CD4-positive, alpha-beta T cell treated with Interferon gamma for 1 hour (primary cell): ENCODE data around the gene PTCH2.
"Not testable (repeated sequence)": the region's sequence is repeated elsewhere in the genome, so short reads cannot be mapped to it uniquely, and the experiment has no call there.

Experiments
- DNase-seq: peaks from one replicate; pipeline ENCODE4 v3.0.0-alpha.2; 2020

PTCH2 gene

DNA sequence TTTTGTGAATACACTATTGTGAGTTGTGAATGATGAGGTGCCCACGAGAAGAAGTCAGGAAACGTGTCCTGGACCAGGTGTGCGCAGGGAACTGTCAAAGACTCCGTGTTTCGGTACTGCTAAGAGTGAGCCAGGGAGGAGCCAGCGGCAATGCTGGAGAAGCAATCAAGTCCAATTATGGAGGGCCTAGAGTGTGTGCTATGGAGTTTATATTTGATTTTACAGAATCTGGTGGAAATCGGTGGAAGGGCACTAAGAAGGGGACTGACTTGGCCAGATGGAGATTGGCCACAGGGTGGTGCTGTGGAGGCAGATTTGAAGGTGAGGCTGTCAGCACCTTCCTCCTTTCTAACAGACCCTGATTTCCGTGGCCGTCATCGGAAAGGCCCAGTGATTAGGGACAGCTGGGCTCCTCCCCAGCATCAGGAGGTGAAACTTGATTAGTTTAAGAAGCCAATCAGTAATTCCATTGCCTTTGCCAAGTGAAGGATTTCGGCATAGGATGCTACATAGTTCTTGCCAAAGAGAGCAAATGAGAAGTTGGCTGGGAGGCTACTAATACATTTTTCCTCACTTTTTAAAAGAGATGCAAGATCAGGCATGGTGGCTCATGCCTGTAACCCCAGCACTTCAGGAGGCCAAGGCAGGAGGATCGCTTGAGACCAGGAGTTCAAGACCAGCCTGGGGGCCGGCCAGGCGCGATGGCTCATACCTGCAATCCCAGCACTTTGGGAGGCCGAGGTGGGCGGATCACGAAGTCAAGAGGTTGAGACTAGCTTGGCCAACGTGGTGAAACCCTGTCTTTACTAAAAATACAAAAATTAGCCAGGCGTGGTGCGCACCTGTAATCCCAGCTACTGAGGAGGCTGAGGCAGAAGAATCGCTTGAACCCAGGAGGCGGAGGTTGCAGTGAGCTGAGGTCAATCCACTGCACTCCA, 7.0 kb downstream of the PTCH2 start:
- DNase-seq: peak; percentile 83

DNA sequence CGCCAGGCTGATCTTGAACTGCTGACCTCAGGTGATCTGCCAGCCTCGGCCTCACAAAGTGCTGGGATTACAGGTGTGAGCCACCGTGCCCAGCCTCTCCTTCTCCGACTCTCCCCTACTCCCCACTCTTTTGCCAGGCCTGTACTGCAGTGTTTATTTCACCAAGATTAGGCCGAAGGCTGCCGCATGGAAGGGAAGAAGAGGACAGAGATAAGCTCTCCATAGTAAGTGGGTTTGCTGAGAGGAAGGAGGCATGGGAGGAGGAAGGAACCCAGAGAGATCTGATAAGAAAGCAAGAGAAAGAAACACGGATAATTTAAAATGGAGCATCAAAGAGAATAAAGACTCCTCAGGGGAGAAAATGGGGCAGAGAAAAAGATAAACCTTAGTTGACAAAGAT, 8.7 kb downstream of the PTCH2 start:
- no peak for DNase-seq

DNA sequence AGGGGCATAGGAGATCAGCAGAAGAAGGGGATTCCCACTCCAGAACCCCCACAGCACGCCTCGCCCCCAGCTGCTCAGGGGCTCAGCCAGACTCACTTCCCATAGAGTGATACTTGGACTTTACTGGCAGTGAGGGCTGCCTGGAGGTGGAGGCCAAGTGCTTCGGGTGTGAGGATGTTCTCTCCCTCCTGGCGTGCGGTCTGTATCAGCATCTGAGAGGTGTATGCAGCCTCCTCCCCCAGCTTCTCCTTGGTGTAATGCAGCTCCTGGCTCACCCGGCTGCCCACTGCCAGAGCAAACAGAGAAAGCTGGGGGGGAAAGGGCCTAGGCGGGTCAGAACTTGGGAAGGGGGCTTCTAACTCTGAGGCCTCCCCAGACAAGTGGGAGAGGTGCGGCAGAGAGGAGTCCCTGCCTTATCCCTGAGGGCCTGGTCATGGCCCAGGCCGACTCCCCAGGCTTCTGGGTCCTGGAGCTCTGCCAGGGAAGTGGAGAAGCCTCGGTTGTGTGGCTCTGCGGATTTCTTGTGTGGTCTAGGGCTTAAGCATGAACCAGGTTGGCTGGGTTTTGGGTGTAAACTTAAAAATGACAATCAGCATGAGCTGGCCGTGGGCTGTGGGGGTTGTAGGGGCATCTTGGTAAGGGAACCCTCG, 10.9 kb downstream of the PTCH2 start:
- no peak for DNase-seq

DNA sequence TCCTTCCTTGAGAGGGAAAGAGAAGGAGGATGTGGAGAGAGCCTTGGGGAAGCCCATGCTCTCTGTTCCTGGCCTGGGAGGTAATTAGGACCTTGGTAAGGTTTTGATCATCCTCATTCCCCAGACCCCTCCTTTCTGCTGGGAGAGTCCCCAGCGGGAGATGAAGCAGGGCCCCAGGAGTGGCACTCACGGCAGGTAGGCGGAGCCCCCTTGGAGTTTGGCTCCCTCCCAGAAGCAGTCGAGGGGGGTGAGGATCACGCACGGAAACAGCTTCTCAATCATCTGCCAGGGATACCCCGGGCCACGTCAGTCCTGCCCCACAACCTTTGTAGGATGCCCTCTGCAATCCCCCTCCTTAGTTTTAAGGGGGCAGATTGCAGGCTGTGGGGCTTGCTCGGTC, 11.5 kb downstream of the PTCH2 start:
- DNase-seq: no peak

DNA sequence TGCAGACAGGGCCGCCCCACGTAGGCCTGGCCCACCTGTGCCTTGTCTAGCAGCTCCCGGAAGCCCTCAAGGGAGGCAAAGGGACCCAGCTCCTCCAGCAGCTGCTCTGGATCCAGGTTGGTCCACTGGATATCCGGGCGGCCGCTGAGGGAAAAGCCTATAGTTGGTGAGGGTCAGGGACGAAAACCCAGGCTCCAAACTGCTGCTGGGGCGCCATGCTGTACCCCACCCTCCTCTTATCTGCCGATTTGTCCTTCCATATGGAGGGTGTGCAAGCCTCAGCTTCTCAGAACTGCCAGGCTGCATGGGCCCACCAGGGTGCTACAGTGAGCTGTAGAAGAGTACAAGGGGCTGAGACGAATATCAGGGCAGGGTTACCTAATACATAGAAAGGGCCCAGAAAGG, 12.2 kb downstream of the PTCH2 start:
- DNase-seq: no peak

DNA sequence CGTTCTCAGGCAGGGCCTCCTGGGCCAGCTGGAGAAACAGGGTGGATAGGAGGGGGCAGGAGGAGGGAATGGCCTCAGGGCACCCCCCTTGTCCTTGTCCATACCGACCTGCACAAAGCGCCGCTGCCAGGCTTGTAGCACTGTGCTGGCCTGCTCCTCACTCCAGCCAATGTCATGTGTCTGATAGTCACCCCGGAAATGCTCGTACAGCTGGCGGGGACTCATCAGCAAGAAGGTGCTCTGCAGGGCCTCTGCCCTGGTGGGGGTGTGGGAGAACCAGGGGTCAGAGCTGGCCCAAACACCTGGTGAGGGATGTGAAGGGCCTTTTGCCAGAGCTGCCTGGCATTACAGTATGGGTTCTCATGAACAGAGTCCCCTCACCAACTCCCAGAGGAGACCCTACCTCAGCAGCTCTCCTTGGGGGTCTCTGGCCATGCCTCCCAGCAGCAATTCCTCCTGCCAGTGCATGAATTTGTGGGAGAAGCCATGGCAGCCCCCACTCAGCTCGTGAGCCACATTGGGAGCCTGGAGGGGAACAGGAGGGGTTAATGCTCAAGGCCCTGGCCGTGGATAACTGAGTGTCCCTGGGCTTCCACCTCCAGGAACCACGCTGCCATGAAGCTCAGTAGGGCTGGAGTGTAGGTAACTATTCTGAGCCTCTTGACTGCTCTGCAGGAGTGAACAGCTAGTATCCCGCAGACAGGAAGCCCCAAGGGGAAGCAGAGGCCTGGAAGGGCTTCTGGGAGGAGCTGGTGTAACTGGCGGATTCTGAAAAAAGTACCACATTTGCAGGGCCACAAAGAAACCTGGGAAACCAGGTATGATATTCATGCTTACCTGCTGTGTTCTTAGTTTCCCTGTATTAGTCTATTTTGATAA, 13.3 kb downstream of the PTCH2 start:
- DNase-seq: no peak

DNA sequence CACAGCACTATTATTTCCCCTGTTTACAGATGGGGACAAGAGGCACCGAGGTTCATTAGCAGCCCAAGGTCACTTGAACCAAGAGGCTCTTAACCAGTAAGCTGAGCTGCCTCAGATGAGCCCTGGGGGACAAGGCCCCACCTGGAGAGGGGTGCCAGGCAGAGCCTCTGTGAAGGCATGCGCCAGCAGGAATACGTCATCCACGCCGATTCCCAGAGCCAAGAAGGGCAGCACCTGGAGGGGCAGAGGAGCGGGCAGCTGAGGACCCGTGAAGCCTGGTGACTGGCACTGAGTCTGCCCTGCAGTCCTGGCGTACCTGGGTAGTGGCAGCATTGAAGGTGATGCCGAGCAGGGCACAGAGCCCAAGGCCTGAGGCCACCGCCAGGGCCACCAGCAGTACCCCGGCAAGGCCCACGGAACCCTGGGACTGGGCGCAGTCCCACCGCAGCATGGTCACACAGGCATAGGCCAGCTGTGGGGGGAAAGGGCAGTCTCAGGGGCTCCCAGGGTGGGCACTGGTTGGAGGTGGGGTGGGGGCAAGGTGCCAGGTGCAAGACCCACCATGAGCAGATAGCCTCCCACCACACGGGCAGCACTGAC, 14.1 kb downstream of the PTCH2 start:
- no peak for DNase-seq

DNA sequence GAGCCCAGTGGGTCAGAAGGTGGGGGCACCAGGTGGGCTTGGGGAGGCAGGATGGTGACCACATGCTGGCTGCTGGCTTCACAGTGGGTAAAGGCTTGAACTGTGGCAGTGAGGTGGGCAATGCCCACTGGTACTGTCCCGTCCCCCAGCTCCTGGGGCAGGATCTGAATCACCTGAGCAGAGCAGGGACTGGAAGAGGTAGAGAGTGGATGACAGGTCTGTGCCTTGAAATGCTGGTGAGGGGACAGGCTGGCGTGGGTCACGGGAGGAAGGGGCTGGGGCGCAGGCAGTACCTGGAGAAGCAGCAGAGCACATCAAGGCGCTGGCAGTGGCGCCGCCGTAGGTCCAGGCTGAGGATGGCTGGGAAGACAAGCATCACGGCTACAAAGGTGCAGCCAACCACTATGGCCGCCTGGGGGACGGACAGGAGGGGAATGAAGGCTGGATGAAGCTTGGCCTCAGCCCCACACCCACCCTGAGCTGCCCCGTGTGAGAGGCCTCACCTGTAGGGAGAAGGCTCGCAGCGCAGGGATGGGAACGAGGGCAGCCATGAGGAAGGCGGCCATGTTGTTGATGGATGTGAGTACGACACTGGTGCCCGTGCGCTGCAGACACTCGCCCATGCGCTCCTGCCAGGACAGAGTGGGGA, 14.9 kb downstream of the PTCH2 start:
- no peak for DNase-seq

DNA sequence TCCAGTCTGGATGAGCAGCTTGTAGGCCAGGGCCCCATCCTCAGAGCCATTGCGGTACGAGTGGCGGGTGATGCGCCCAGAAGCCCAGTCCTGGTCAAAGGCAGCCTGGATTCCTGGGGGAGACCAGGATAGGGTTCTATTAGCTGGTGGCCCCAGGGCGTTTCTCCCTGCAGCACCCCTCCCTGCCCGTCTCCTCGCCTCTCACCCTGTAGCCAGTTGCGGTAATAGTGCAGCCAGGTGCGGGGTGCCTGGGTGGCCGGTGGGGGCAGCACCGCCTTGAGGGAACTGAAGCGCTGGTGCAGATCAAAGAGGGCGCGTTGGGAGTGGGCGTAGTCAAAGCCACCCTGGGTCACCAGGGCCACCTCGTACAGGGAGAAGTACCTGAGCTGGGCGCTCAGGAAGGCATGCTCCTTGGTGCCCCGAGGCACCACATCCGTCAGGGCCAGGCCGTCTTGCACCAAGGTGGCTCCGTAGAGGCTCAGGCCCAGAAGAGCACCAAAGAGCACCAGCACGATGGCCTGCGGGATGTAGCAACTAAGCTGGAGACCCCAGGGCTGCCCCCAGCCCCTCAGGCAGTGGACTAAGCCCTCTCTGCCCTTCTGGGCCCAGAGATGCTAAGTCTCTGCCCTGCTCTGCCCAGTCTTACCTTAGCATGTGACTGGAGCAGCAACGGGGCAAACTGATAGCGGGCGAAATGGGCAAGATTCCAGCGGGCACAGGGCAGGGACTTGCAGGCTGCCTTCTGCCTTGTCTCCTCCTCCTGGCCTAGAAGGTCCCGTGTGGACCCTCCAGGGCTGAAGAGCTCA, 15.7 kb downstream of the PTCH2 start:
- no peak for DNase-seq

DNA sequence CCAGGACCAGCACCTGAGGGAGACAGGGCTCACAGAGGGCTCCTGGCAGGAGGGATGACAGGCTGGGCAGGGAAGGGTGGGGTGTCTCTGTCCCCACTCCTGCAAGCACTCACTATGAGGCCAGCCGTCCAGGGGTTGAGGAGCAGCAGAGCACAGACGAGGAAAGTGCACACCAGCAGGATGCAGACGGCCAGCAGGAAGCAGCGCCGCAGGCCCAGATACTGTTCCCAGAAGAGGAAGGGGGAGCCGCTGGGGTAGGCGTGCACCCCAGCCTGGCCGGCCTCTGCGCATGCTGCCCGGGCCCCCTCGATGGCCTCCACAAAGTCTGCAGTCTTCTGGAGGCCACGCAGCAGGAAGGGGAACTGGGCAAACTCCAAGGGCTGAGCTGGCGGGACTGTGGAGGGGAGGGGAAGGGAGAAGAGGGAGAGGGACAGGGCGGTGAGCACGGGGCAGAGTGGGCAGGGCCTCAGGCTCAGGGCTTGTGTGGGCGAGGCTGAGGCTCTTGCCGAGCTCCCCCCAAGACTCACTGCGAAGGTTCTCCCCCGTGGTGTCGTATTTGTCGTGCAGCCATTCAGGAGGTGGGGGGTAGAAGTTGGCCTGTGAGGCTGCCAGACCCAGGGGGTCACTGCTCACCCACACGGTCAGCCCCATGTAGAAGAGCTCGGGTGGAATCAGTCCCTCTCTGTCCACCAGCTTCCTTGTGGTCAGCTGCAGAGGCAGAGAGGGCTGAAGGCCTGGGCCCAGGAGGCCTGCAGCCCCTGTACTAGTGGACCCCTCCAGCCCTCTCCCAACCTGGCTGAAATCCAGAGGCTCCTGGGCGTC, 16.5 kb downstream of the PTCH2 start:
- DNase-seq: peak; percentile 60

DNA sequence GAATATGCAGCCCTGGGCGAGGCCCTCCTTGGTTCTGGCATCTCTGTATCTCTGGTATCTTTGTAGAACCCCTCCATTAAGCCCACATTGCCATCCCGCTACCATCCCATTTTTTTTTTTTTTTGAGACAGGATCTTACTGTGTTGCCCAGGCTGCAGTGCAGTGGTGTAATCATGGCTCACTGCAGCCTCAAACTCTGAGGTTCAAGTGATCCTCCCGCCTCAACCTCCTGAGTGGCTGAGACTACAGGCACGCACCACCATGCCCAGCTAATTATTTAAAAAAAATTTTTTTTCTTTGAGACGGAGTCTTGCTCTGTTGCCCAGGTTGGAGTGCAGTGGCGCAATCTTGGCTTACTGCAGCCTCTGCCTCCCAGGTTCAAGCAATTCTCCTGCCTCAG, 18.7 kb downstream of the PTCH2 start:
- DNase-seq: not testable (repeated sequence)

DNA sequence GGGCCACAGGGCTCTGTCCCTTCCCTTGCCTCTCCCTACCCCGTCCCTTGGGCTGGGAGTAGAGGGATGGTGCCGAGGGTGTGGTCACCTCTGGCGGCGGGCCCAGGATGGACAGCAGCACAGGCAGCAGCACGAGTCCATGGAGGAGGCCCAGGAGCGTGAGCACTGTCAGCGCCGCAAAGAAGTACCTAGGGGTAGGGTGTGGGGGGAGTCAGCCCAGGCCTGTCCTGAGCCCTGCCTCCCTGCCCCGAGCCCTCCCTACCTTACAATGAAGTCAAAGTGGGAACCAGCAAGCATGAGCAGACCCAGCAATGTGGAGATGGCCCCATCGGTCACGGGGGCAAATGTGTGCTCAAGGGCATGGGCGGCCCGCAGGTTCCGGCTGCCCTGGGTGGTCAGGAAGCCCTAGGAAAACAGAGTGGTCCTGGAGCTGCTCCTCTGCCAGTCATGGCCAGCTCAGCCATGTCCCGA, 20.0 kb downstream of the PTCH2 start:
- DNase-seq: no peak

DNA sequence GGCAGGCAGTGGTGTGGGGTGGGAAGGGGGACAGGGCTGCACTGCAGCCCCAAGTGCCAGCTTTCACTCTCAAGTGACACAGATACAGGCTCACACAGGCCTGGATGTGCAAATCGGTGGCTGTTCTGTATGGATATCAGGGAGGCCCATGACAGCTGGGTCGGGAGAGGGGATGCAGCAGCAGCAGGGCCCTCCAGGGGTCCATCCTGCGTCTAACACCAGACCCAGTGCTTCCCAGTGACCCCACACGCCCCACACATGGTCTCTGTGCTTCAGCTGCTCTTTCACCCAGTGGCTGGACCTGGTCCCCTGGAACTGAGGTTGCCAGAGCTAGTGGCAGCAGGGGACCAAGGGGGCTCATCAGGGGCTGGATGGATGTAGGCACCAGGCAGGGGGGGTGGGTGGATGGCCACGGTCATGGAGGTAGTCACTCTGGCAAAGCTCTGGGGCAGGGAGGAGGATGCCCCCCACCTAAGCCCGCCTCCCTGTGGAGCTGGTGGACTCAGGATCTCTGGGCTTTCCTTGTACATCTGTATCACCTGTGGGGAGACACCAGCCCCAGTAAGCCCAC, 20.8 kb downstream of the PTCH2 start:
- no peak for DNase-seq

DNA sequence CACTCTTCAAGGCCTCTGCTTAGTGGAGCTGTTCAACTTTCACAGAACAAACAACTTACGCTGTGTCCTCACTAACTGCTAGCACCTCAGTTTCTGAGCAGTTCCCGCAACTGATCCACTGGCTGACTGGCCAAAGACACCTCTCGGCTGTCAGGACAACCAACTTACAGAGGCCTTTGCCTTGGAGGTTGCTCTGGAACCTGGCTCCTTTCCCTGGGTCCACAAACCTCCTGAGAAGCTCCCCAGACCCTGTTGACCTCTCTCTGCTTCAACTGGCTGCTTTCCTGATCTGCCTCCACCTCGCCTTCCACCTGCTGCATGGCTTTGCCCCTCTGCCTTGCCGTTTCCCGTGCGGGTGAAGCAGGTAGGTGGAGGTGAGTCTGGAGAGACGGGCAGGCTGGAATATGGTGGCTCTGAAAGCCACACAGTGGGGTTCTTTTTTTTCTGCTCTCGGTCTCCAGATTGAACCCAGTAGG, 21.8 kb downstream of the PTCH2 start:
- no peak for DNase-seq

DNA sequence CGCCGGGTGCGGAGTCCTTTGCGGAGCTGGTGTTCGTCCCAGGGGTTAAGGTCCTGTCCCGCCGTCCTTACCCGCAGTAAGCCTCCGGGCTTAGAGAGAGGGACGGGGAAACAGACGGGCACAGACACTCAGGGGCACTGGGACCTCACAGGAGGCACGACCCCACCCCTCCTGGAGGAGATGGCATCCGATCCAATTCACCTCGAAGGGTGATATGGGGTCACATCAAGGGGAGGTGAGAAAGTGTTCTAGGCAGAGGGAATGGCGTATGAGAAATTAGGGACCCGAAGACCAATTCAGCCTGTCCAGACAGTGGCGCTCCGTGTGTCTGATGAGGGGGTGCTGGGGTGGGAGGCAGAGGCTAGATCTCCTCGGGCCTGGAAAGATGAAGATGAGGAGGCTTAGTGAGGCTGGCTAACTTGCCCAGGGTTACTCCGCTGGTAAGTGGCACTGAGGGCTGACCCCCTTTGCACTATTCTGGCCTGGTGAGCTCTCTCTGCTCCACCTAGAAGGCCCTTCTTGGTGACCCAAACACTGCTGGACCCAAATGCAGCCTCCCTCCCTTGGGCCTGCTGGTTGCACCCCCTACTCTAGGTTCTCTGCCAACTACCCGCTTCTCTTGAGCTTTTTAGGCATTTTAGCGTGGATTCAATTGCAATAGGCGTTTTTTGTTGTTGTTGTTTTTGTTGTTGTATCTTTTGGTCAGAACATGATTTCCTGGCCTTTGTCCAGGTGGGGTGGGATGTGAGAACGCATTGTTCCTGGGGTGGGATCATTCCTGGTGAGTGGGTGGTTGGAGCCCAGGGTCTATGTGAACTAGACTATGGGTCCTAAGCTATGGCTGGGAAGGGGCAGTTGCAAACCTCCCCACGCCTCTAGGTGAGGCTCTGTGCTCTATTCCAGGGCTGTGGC, 22.5 kb downstream of the PTCH2 start:
- no peak for DNase-seq

DNA sequence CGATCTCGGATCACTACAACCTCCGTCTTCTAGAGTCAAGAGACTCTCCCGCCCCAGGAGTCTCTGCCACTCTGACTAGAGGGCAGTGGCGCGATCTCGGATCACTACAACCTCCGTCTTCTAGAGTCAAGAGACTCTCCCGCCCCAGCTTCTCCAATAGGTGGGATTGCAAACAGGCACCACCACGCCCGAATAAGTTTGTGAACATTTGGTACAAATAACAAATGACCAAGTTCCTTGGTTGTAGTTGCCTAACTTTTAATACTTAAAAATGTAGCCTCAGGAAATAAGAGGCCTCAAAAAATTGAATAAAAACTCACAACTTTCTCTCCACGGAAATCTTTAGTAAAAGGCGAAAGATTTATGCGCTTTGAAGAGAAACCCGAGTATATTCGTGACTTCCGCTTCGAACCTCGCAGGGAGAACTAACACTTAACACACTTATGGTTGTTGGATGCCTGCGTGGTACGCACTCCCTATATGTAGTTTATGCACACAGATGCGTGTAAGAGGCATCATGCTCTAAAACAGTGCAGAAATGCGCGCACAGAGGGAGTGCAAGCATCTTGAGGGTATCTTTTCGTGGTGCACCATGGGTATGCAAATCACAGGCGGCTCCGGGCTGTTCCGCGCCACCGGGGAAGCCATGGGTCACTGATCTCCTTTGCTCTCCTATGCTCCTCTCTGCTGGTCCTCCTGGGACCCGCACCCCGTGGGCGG, 23.3 kb downstream of the PTCH2 start:
- peak; percentile 90 for DNase-seq

DNA sequence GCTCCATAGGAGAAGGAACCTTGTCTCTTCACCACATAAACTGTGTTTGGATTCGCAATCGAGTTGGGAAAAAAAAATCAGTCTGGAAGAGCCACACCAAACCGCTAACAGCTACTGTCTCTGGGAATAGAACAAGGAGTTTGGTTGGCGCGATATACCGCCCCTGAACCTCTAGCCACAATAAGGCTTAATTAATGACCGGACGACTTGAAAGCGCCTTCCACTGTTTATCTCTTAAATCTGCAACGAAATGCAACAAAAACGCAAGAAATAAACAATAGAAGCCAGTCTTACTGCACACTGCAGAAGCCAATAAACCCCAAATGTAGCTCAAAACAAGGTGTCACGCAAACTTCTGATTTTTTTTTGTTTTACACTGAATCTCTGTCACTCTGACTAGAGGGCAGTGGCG, 23.9 kb downstream of the PTCH2 start:
- no peak for DNase-seq
